Calu3 (cell line): ENCODE data around the gene NAB2. TPM values are rescaled to one million over a fixed set of nuclear protein-coding genes. Genes with fewer than 3 reads are reported as not detected.
A peak's percentile ranks its signal among the peaks of the same experiment; 100 is the strongest.

Experiments used
- BruUV-seq: library from RNA; stranded (reverse); fragments of 400-500 nt; replicated peaks from 2 replicates; lab custom pipeline; 2021; lab: Mats Ljungman, UMichigan
- CTCF ChIA-PET: fragments of 300-600 bp; sonication (Branson Sonifier 250); formaldehyde crosslinking; loops from one replicate; lab custom pipeline; 2022; ENCODE audit warnings: antibody characterized with exemption; lab: Charles Lee
- DNase-seq: peaks from one replicate; pipeline ENCODE4 v3.0.0; 2022
- H3K27ac Mint-ChIP-seq: one replicate; pipeline ENCODE4 v1.8.0; 2022; ENCODE audit warnings: mixed read lengths; ENCODE audit not compliant: unreplicated experiment
- H3K27me3 Mint-ChIP-seq: one replicate; pipeline ENCODE4 v1.8.0; 2022; ENCODE audit warnings: mixed read lengths; ENCODE audit not compliant: unreplicated experiment
- H3K36me3 Mint-ChIP-seq: one replicate; pipeline ENCODE4 v1.8.0; 2022; ENCODE audit warnings: mild to moderate bottlenecking, moderate library complexity, mixed read lengths; ENCODE audit not compliant: insufficient read depth, unreplicated experiment
- H3K4me1 Mint-ChIP-seq: one replicate; pipeline ENCODE4 v1.8.0; 2022; ENCODE audit warnings: mild to moderate bottlenecking, low read depth, mixed read lengths; ENCODE audit not compliant: unreplicated experiment
- H3K4me3 Mint-ChIP-seq: one replicate; pipeline ENCODE4 v1.8.0; 2022; ENCODE audit warnings: mild to moderate bottlenecking, low read depth, moderate library complexity, mixed read lengths; ENCODE audit not compliant: unreplicated experiment
- H3K9me3 Mint-ChIP-seq: one replicate; pipeline ENCODE4 v1.8.0; 2022; ENCODE audit warnings: low read depth, mixed read lengths; ENCODE audit not compliant: unreplicated experiment
- CTCF ChIP-seq: fragments of 200-600 bp; IDR thresholded peaks from one replicate; pipeline ENCODE4 v1.8.0; 2022; ENCODE audit warnings: antibody characterized with exemption; ENCODE audit not compliant: unreplicated experiment
- intact Hi-C: fragments of 100-400 bp; cut with micrococcal nuclease; formaldehyde crosslinking; loops from one replicate; pipeline ENCODE4 v1.10.0; 2022; ENCODE audit not compliant: unreplicated experiment
- total RNA-seq: library from RNA; stranded (reverse); gene quantifications from 2 replicates; pipeline ENCODE4 v1.2.3, GENCODE V29; 2022

The NAB2 gene
- total RNA-seq, 1 experiment from 2014 or later: 21.3 TPM

- no peak for DNase-seq
- intact Hi-C loops: no loop called here
- TF ChIP-seq CTCF: no peak
- no peak overlapping the region for H3K4me3 Mint-ChIP-seq
- no TSS peak for BruUV-seq
- peaks cover 88% of the 10 kb centered on the region for H3K36me3 Mint-ChIP-seq
- H3K4me1 Mint-ChIP-seq: peaks cover 40% of the 10 kb centered on the region
- H3K9me3 Mint-ChIP-seq: no peaks in the 10 kb centered on the region
- H3K27ac Mint-ChIP-seq: peak overlapping the region; percentile 58
- no peaks in the 10 kb centered on the region for H3K27me3 Mint-ChIP-seq
- CTCF ChIA-PET: interaction anchor here (0.7 to 2.3 kb wide), 5 partner anchors 14 to 82 kb away, joined by 3 to 21 read pairs (median 3); partner anchors contain the start of gene STAT6
Measured at GRCh38 chr12:57094208-57095160, 5.6 kb downstream of the NAB2 start.

- peaks cover 35% of the 10 kb centered on the region for H3K4me1 Mint-ChIP-seq
- H3K9me3 Mint-ChIP-seq: no peaks in the 10 kb centered on the region
- BruUV-seq: no TSS peak
- intact Hi-C loops: no loop called here
- CTCF ChIA-PET: no interaction called here
- no peak for TF ChIP-seq CTCF
- H3K36me3 Mint-ChIP-seq: peaks cover 88% of the 10 kb centered on the region
- H3K27me3 Mint-ChIP-seq: no peaks in the 10 kb centered on the region
- no peak for DNase-seq
- peak overlapping the region; percentile 23 for H3K27ac Mint-ChIP-seq
- no peak overlapping the region for H3K4me3 Mint-ChIP-seq
Measured at GRCh38 chr12:57095440-57095839, 6.5 kb downstream of the NAB2 start.

GRCh38 chr12:57096099-57096572 lies 7.2 kb downstream of the NAB2 start:
- intact Hi-C loops: no loop called here
- CTCF ChIA-PET: interaction anchor here (1.2 to 2.8 kb wide), 2 partner anchors 16 to 27 kb away, joined by 4 to 8 read pairs; partner anchors contain the start of gene STAT6
- no TSS peak for BruUV-seq
- no peak overlapping the region for H3K4me3 Mint-ChIP-seq
- H3K36me3 Mint-ChIP-seq: peaks cover 86% of the 10 kb centered on the region
- H3K4me1 Mint-ChIP-seq: peaks cover 32% of the 10 kb centered on the region
- no peaks in the 10 kb centered on the region for H3K27me3 Mint-ChIP-seq
- TF ChIP-seq CTCF: no peak
- no peaks in the 10 kb centered on the region for H3K9me3 Mint-ChIP-seq
- no peak for DNase-seq
- H3K27ac Mint-ChIP-seq: no peak overlapping the region

GRCh38 chr12:57096748-57097553 lies 8.0 kb downstream of the NAB2 start:
- CTCF ChIA-PET: interaction anchor here (1.2 to 2.8 kb wide), 2 partner anchors 15 to 28 kb away, joined by 4 to 8 read pairs; partner anchors contain the start of gene STAT6
- no peak overlapping the region for H3K27ac Mint-ChIP-seq

More at GRCh38 chr12:57096748-57097553, 8.0 kb downstream of the NAB2 start:
- no peak for DNase-seq
- no TSS peak for BruUV-seq
- Mint-ChIP-seq H3K9me3 (no peaks in the 10 kb centered on the region), H3K27me3 (no peaks in the 10 kb centered on the region), H3K36me3 (peaks cover 91% of the 10 kb centered on the region), H3K4me1 (peaks cover 35% of the 10 kb centered on the region), H3K4me3 (no peak overlapping the region)
- no peak for TF ChIP-seq CTCF
- intact Hi-C loops: no loop called here
